Liver (tissue), 3 donors: ENCODE measurements around the gene LEMD1.

Experiments used
- CTCF ChIP-seq: fragments of 150-350 bp; IDR thresholded peaks from 2 replicates; pipeline ENCODE4 v1.5.1; 2017; ENCODE audit warnings: improper control_type of control experiment, low read depth, low read length; ENCODE audit not compliant: missing input control
- GABPA ChIP-seq, 2 donors: IDR thresholded peaks in 1 of 2; conservative IDR thresholded peaks in 1 of 2; 2 replicates each; pipeline ENCODE4 v1.6.1; 2016; ENCODE audit warnings: antibody characterized with exemption in 2 of 2, mild to moderate bottlenecking in 1 of 2, moderate library complexity in 1 of 2
- TAF1 ChIP-seq: conservative IDR thresholded peaks from 2 replicates; pipeline ENCODE4 v1.6.1; 2016; ENCODE audit warnings: antibody characterized with exemption, mild to moderate bottlenecking
- YY1 ChIP-seq: IDR thresholded peaks from 2 replicates; pipeline ENCODE4 v1.6.1; 2016; ENCODE audit warnings: antibody characterized with exemption, mild to moderate bottlenecking
- TF ChIP-seq, protein P1 (sequence below): IDR thresholded peaks from 2 replicates; pipeline ENCODE4 v1.6.1; 2016; ENCODE audit warnings: antibody characterized with exemption, mild to moderate bottlenecking
- TF ChIP-seq, protein P2 (sequence below): IDR thresholded peaks from 2 replicates; pipeline ENCODE4 v1.6.1; 2016; ENCODE audit warnings: antibody characterized with exemption
- donor health status: healthy.
- donor health status: healthy.

GRCh38 chr1:205373022-205373797 lies 48.6 kb downstream of the LEMD1 start:
- TF ChIP-seq TAF1 (no peak), YY1 (no peak), CTCF (no peak), GABPA (IDR thresholded peaks at IDR 0.05 in 1 of 2, conservative IDR thresholded peaks at IDR 0.05 in 1 of 2) (no peak)
- TF ChIP-seq, protein P1, sequence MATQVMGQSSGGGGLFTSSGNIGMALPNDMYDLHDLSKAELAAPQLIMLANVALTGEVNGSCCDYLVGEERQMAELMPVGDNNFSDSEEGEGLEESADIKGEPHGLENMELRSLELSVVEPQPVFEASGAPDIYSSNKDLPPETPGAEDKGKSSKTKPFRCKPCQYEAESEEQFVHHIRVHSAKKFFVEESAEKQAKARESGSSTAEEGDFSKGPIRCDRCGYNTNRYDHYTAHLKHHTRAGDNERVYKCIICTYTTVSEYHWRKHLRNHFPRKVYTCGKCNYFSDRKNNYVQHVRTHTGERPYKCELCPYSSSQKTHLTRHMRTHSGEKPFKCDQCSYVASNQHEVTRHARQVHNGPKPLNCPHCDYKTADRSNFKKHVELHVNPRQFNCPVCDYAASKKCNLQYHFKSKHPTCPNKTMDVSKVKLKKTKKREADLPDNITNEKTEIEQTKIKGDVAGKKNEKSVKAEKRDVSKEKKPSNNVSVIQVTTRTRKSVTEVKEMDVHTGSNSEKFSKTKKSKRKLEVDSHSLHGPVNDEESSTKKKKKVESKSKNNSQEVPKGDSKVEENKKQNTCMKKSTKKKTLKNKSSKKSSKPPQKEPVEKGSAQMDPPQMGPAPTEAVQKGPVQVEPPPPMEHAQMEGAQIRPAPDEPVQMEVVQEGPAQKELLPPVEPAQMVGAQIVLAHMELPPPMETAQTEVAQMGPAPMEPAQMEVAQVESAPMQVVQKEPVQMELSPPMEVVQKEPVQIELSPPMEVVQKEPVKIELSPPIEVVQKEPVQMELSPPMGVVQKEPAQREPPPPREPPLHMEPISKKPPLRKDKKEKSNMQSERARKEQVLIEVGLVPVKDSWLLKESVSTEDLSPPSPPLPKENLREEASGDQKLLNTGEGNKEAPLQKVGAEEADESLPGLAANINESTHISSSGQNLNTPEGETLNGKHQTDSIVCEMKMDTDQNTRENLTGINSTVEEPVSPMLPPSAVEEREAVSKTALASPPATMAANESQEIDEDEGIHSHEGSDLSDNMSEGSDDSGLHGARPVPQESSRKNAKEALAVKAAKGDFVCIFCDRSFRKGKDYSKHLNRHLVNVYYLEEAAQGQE: no peak
- TF ChIP-seq, protein P2, sequence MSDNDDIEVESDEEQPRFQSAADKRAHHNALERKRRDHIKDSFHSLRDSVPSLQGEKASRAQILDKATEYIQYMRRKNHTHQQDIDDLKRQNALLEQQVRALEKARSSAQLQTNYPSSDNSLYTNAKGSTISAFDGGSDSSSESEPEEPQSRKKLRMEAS: no peak
